ENCODE data around the gene LCAT. TPM values are rescaled to one million over a fixed set of nuclear protein-coding genes. Genes with fewer than 3 reads are reported as not detected.

The LCAT gene, protein sequence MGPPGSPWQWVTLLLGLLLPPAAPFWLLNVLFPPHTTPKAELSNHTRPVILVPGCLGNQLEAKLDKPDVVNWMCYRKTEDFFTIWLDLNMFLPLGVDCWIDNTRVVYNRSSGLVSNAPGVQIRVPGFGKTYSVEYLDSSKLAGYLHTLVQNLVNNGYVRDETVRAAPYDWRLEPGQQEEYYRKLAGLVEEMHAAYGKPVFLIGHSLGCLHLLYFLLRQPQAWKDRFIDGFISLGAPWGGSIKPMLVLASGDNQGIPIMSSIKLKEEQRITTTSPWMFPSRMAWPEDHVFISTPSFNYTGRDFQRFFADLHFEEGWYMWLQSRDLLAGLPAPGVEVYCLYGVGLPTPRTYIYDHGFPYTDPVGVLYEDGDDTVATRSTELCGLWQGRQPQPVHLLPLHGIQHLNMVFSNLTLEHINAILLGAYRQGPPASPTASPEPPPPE
- 11.5 TPM for polyA plus RNA-seq (2013, experiment 1 of 2)
- 10.8 TPM for polyA plus RNA-seq (2013, experiment 2 of 2)

DNA sequence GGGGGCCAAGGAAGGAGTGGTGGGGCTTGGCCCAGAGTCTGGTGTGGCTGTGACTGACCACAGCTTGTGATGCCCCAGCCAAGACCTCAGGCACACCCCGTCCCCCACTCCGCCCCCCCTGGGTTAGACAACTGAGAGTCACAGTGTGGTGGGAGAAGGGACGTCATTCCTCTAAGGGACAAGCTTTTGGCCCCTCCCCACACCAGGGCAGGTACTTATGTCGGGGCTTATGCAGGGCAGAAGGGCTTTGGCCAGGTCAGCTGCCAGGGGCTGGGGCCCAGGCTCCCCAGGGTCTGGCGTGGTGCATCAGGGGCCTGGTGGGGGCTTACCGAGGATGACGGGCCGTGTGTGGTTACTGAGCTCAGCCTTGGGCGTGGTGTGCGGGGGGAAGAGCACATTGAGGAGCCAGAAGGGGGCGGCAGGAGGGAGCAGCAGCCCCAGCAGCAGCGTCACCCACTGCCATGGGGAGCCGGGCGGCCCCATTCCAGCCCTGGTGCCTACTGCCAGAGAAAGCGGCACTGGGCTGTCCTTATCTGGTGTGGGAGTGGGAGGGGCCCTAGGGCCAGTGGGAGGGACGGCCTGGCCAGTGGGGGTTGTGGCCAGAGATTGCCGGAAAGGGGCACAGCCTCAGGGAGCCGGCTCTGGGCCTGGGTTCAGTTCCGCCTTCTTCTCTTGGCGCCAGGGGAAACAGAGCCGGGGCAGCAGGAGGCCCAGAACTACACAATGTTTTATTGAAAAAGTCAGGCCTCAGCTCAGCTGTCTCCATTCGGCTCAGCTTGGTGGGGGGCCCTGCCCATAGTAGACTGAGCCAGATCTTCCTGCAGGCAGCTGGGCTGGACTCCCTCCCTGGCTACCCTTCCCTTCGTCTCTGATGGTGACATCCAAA, at the start of gene LCAT:
TSS of gene LCAT (minus strand) at position 502 of the 886 bp plus-strand sequence. CDS start at position 483, 19 bp downstream.
- WGBS = 90% methylated on average over 23 of the region's 23 CpGs
- H3K18ac ChIP-seq (ENCODE audit: low read depth in 1 of 2, low read length in 2 of 2) = no peak within 1 kb of the TSS

DNA sequence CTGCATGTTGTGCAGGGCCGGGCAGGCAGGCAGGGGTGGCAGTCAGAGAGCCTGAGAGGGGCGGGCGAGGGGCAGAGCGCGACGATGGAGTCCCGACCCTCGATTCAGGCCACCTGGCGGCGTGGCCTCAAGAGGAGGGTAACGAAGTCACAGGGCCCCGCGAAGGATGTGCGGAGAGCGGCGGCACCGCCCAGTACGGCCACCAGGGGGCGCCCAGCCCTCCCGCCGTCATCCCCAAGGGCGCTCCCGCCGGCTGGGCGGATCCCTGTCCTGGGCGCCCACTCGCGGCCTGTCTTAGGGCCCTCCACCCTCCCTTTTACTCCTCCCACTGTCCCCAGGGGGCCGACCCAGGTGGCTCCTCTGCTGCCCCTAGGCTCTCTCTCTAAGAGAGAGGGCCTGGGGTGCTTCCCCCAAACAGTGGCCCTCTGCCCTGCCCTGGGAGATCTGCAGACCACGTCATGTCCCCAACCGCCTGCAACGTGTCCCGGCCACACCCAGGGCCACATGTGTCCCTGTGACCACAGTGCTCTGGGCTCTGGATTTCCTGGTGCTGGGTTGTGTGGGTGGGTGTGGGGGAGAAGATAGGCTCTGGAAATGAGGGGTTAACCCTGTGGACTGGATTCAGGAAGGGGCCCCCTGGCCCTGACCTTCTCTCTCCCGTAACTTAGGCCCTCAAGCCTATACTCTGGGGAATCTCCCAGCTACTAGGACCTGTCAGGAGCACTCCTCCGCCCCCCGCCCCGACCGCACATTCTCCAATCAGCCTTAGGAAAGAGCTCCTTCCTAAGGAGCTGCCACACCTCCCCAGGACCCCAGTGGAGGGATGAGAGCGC, 49.5 kb upstream of the LCAT start:
- peak overlapping the region; percentile 76 for H4K91ac ChIP-seq (ENCODE audit: low read length)
- no peak overlapping the region for H3K23ac ChIP-seq (ENCODE audit: low read length in 2 of 2)
- peak overlapping the region in 1 of 2 experiments; percentile 42 for H3K4ac ChIP-seq (ENCODE audit: low read depth in 1 of 2, low read length in 2 of 2)
- no peaks in the 10 kb centered on the region for H3K79me1 ChIP-seq (replicated peaks; ENCODE audit: low read length, poor library complexity, severe bottlenecking)
- H2BK12ac ChIP-seq (ENCODE audit: low read length in 2 of 2) = peak overlapping the region in 1 of 2 experiments; percentile 40
- H3K14ac ChIP-seq (ENCODE audit: low read length in 2 of 2) = no peak overlapping the region
- H3K4me1 ChIP-seq (ENCODE audit: control insufficient read depth, insufficient read depth, low read depth, low read length) = peaks cover 7% of the 10 kb centered on the region
- H3K27ac ChIP-seq (ENCODE audit: low read length, poor library complexity, severe bottlenecking) = no peak overlapping the region
- H3K27me3 ChIP-seq (ENCODE audit: control insufficient read depth in 1 of 2, insufficient read depth in 1 of 2, low read length in 2 of 2) = peaks cover 0 to 16% of the 10 kb centered on the region in 2 experiments
- H3K36me3 ChIP-seq (ENCODE audit: control insufficient read depth in 1 of 2, insufficient read depth in 2 of 2, low read depth in 1 of 2, low read length in 2 of 2) = no peaks in the 10 kb centered on the region
- peak; percentile 66 for DNase-seq
- no peak overlapping the region for H2BK120ac ChIP-seq (ENCODE audit: low read depth, low read length)
- peak overlapping the region; percentile 66 for H2BK15ac ChIP-seq (ENCODE audit: low read depth, poor library complexity, severe bottlenecking)
- no peak overlapping the region for H2AK5ac ChIP-seq (ENCODE audit: low read length, severe bottlenecking)
- peak overlapping the region; percentile 81 for H3K9ac ChIP-seq (ENCODE audit: low read length)
- peak overlapping the region; percentile 32 for H3K4me2 ChIP-seq (ENCODE audit: low read length, poor library complexity, severe bottlenecking)
- no peaks in the 10 kb centered on the region for H3K9me3 ChIP-seq (ENCODE audit: control insufficient read depth, low read length)
- no peak overlapping the region for H2AFZ ChIP-seq (ENCODE audit: low read depth, low read length)
- WGBS = 26% methylated on average over 28 of the region's 39 CpGs
- H3K18ac ChIP-seq (ENCODE audit: low read depth in 1 of 2, low read length in 2 of 2) = peak overlapping the region; percentile 8 to 25
- H4K8ac ChIP-seq (ENCODE audit: low read length) = peak overlapping the region; percentile 96
- H3K4me3 ChIP-seq (ENCODE audit: insufficient read depth in 1 of 2, low read depth in 1 of 2, low read length in 2 of 2) = peak overlapping the region in 1 of 2 experiments; percentile 67
- H2BK5ac ChIP-seq (ENCODE audit: low read depth, low read length, poor library complexity, severe bottlenecking) = no peak overlapping the region

More for the DNA sequence above, at the start of gene LCAT:
- no peak for DNase-seq
- Histone ChIP-seq H2AFZ (ENCODE audit: low read depth, low read length) (no peak within 1 kb of the TSS), H3K27ac (ENCODE audit: low read length, poor library complexity, severe bottlenecking) (no peak within 1 kb of the TSS), H2BK5ac (ENCODE audit: low read depth, low read length, poor library complexity, severe bottlenecking) (no peak within 1 kb of the TSS), H3K9ac (ENCODE audit: low read length) (peak within 1 kb of the TSS; percentile 65), H3K23ac (ENCODE audit: low read length in 2 of 2) (no peak within 1 kb of the TSS), H3K4me3 (ENCODE audit: insufficient read depth in 1 of 2, low read depth in 1 of 2, low read length in 2 of 2) (peak within 1 kb of the TSS in 1 of 2 experiments; percentile 33), H3K4me1 (ENCODE audit: control insufficient read depth, insufficient read depth, low read depth, low read length) (peaks cover 21% of the 10 kb centered on the region), H3K36me3 (ENCODE audit: control insufficient read depth in 1 of 2, insufficient read depth in 2 of 2, low read depth in 1 of 2, low read length in 2 of 2) (peaks cover 87 to 96% of the 10 kb centered on the region in 2 experiments), H3K4me2 (ENCODE audit: low read length, poor library complexity, severe bottlenecking) (no peak within 1 kb of the TSS), H2AK5ac (ENCODE audit: low read length, severe bottlenecking) (no peak within 1 kb of the TSS), H2BK120ac (ENCODE audit: low read depth, low read length) (no peak within 1 kb of the TSS), H3K14ac (ENCODE audit: low read length in 2 of 2) (no peak within 1 kb of the TSS), H2BK12ac (ENCODE audit: low read length in 2 of 2) (no peak within 1 kb of the TSS), H3K9me3 (ENCODE audit: control insufficient read depth, low read length) (no peaks in the 10 kb centered on the region), H3K4ac (ENCODE audit: low read depth in 1 of 2, low read length in 2 of 2) (no peak within 1 kb of the TSS), H3K79me1 (replicated peaks; ENCODE audit: low read length, poor library complexity, severe bottlenecking) (peaks cover 37% of the 10 kb centered on the region), H3K27me3 (ENCODE audit: control insufficient read depth in 1 of 2, insufficient read depth in 1 of 2, low read length in 2 of 2) (no peaks in the 10 kb centered on the region), H4K8ac (ENCODE audit: low read length) (no peak within 1 kb of the TSS), H4K91ac (ENCODE audit: low read length) (peak within 1 kb of the TSS; percentile 8), H2BK15ac (ENCODE audit: low read depth, poor library complexity, severe bottlenecking) (no peak within 1 kb of the TSS)

DNA sequence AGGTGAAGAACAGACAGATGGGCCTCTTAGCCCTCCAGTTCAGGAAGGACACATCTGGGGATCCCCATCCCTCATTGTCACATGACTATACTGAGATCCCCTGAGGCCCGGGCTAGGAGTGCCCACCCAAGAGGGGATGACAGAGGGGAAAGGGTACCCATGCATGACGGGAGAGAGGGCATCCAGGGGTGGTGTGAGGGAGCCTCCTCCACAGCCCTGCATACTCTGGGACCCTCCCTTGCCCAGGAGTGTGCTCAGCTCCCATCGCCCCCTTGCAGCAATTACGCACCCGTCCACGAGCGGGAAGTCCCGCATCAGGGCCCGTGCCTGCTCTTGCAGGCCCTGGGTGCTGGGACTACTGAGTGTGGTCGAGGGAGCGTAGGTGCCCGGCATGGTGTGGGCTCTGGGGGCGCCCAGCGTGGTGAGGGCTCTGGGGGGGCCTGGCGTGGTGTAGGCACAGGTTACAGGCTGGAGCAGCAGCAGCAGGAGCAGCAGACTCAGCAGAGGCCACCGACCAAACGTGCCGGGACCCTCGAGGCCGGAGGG, 48.8 kb upstream of the LCAT start:
- Histone ChIP-seq H2AFZ (ENCODE audit: low read depth, low read length) (no peak overlapping the region), H2BK12ac (ENCODE audit: low read length in 2 of 2) (no peak overlapping the region), H4K8ac (ENCODE audit: low read length) (no peak overlapping the region), H3K4me1 (ENCODE audit: control insufficient read depth, insufficient read depth, low read depth, low read length) (peaks cover 7% of the 10 kb centered on the region), H3K4ac (ENCODE audit: low read depth in 1 of 2, low read length in 2 of 2) (peak overlapping the region in 1 of 2 experiments; percentile 29), H3K9me3 (ENCODE audit: control insufficient read depth, low read length) (no peaks in the 10 kb centered on the region), H3K27ac (ENCODE audit: low read length, poor library complexity, severe bottlenecking) (no peak overlapping the region), H3K36me3 (ENCODE audit: control insufficient read depth in 1 of 2, insufficient read depth in 2 of 2, low read depth in 1 of 2, low read length in 2 of 2) (no peaks in the 10 kb centered on the region), H3K18ac (ENCODE audit: low read depth in 1 of 2, low read length in 2 of 2) (no peak overlapping the region), H2BK15ac (ENCODE audit: low read depth, poor library complexity, severe bottlenecking) (peak overlapping the region; percentile 60), H3K27me3 (ENCODE audit: control insufficient read depth in 1 of 2, insufficient read depth in 1 of 2, low read length in 2 of 2) (peaks cover 0 to 16% of the 10 kb centered on the region in 2 experiments), H3K9ac (ENCODE audit: low read length) (peak overlapping the region; percentile 81), H2BK5ac (ENCODE audit: low read depth, low read length, poor library complexity, severe bottlenecking) (no peak overlapping the region), H3K23ac (ENCODE audit: low read length in 2 of 2) (no peak overlapping the region), H3K79me1 (replicated peaks; ENCODE audit: low read length, poor library complexity, severe bottlenecking) (no peaks in the 10 kb centered on the region), H3K4me3 (ENCODE audit: insufficient read depth in 1 of 2, low read depth in 1 of 2, low read length in 2 of 2) (no peak overlapping the region), H2BK120ac (ENCODE audit: low read depth, low read length) (no peak overlapping the region), H3K4me2 (ENCODE audit: low read length, poor library complexity, severe bottlenecking) (no peak overlapping the region), H4K91ac (ENCODE audit: low read length) (peak overlapping the region; percentile 52), H3K14ac (ENCODE audit: low read length in 2 of 2) (no peak overlapping the region), H2AK5ac (ENCODE audit: low read length, severe bottlenecking) (no peak overlapping the region)
- no peak for DNase-seq
- WGBS = 78% methylated on average over 20 of the region's 20 CpGs

All from mesenchymal stem cell (in vitro differentiated cells and primary cell).